HepG2 (cell line): ENCODE results near the gene UCKL1. TPM values are rescaled to one million over a fixed set of nuclear protein-coding genes. Genes with fewer than 3 reads are reported as not detected.

Experiments
- NRL ChIP-seq: sonication (generic); formaldehyde crosslinking; IDR thresholded peaks from 2 replicates; pipeline ENCODE4 v1.5.0; 2020; ENCODE audit warnings: missing genetic modification reagents, mild to moderate bottlenecking, moderate library complexity, borderline replicate concordance
- UBTF ChIP-seq: sonication (generic); formaldehyde crosslinking; IDR thresholded peaks from 2 replicates; pipeline ENCODE4 v1.4.0; 2020; ENCODE audit warnings: mild to moderate bottlenecking, missing genetic modification reagents
- ZBTB40 ChIP-seq, 2 experiments: fragments of 450-650 bp in 1 of 2; sonication (generic) in 1 of 2; formaldehyde crosslinking in 1 of 2; IDR thresholded peaks; 2 replicates each; pipeline versions ENCODE4 v1.6.1 to v1.8.0; 2016 to 2022; ENCODE audit warnings: antibody characterized with exemption in 1 of 2, mild to moderate bottlenecking in 1 of 2, missing genetic modification reagents in 1 of 2
- ZNF430 ChIP-seq: sonication (generic); formaldehyde crosslinking; IDR thresholded peaks from 2 replicates; pipeline ENCODE4 v1.9.0; 2021; ENCODE audit warnings: mild to moderate bottlenecking, missing genetic modification reagents
- ZNF556 ChIP-seq: sonication (generic); formaldehyde crosslinking; IDR thresholded peaks from 2 replicates; pipeline ENCODE4 v1.4.0; 2020; ENCODE audit warnings: mild to moderate bottlenecking, missing genetic modification reagents, borderline replicate concordance
- ZNF572 ChIP-seq: sonication (generic); formaldehyde crosslinking; IDR thresholded peaks from 2 replicates; pipeline ENCODE4 v1.5.1; 2020; ENCODE audit warnings: mild to moderate bottlenecking, missing genetic modification reagents
- polyA plus RNA-seq, 8 experiments: library from polyadenylated mRNA; depleted of rRNA in 3 of 8; stranded (reverse) in 7 of 8; unstranded in 1 of 8; fragments of >200 nt; fragmentation: Illumina TruSeq in 4 of 8; extraction: Trizol in 4 of 8; gene quantifications; 2 replicates each; pipeline versions ENCODE4 v1.2.1 to v1.2.3, GENCODE V29; 2011 to 2016; ENCODE audit warnings: low read depth in 4 of 8, missing spikeins in 1 of 8, mixed read lengths in 1 of 8; ENCODE audit not compliant: insufficient read depth in 1 of 8
- total RNA-seq, 5 experiments: library from RNA; depleted of rRNA; stranded (reverse); fragments of >200 nt; fragmentation: Illumina TruSeq; extraction: Trizol; gene quantifications; 2 replicates each; pipeline ENCODE4 v1.2.3, GENCODE V29; 2016; ENCODE audit warnings: low read depth in 1 of 5
- TF ChIP-seq, protein P1 (sequence below): sonication (generic); formaldehyde crosslinking; IDR thresholded peaks from 2 replicates; pipeline ENCODE4 v1.5.0; 2020; ENCODE audit warnings: mild to moderate bottlenecking, missing genetic modification reagents, borderline replicate concordance
- TF ChIP-seq, protein P2 (sequence below): sonication (generic); formaldehyde crosslinking; IDR thresholded peaks from 2 replicates; pipeline ENCODE4 v1.4.0; 2020; ENCODE audit warnings: mild to moderate bottlenecking, missing genetic modification reagents
- TF ChIP-seq, protein P3 (sequence below): sonication (generic); formaldehyde crosslinking; IDR thresholded peaks from 2 replicates; pipeline ENCODE4 v1.8.1; 2023; ENCODE audit warnings: missing genetic modification reagents, mild to moderate bottlenecking, borderline replicate concordance

UCKL1 gene
- total and polyA plus RNA-seq, 2 of the 13 experiments (the other 11 are each of a cell fraction or from before 2014, with no cell fraction given) = 50.2 to 126 TPM

DNA sequence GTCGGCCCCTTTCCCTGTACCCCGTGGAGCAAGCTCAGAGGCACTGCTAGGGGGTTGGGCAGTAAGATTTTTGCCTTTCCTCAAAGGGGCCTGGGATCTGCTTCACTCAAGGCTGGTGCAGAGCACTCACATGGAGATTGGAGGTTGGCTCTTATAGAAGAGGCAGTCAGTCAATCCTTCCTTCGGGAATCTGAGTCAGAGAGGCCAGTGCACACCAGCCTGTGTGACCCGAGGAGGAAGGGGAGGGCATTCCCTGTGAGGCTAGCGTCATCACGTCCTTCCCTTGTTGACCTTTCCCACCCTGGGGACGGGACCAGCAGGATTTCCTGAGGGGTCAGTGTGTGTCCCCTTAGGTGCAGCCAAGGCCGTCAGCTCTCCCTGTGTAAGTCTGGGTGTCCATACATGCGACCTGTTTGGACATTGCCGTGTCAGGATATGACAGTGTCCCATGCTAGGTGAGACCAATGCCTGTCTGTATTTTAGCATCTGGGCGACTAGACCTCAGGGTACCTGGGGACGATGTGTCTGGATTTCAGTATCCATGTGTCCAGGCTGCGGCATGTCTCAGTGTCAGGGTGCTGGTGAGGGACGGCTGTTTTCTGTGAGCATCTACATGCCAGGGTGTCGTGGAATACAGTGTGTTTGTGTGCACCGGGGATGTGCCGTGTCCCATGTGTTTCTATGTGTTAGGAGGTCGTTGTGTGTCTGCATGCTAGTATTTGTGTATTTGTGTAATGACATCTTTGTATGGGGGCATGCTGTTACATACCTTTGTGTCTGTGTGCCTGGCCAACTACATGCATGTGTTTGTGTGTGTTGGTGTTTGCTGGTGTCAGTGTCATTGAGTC, 16.3 kb upstream of the UCKL1 start (continued):
- TF ChIP-seq, protein P1, sequence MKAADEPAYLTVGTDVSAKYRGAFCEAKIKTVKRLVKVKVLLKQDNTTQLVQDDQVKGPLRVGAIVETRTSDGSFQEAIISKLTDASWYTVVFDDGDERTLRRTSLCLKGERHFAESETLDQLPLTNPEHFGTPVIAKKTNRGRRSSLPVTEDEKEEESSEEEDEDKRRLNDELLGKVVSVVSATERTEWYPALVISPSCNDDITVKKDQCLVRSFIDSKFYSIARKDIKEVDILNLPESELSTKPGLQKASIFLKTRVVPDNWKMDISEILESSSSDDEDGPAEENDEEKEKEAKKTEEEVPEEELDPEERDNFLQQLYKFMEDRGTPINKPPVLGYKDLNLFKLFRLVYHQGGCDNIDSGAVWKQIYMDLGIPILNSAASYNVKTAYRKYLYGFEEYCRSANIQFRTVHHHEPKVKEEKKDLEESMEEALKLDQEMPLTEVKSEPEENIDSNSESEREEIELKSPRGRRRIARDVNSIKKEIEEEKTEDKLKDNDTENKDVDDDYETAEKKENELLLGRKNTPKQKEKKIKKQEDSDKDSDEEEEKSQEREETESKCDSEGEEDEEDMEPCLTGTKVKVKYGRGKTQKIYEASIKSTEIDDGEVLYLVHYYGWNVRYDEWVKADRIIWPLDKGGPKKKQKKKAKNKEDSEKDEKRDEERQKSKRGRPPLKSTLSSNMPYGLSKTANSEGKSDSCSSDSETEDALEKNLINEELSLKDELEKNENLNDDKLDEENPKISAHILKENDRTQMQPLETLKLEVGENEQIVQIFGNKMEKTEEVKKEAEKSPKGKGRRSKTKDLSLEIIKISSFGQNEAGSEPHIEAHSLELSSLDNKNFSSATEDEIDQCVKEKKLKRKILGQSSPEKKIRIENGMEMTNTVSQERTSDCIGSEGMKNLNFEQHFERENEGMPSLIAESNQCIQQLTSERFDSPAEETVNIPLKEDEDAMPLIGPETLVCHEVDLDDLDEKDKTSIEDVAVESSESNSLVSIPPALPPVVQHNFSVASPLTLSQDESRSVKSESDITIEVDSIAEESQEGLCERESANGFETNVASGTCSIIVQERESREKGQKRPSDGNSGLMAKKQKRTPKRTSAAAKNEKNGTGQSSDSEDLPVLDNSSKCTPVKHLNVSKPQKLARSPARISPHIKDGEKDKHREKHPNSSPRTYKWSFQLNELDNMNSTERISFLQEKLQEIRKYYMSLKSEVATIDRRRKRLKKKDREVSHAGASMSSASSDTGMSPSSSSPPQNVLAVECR (CRISPR knock-in tag) = peak; percentile 31; the same call in 1 of the 2 replicates
- TF ChIP-seq UBTF (CRISPR knock-in tag) (peak; percentile 42), NRL (peak; percentile 83; the same call in 1 of the 2 replicates), ZNF430 (CRISPR knock-in tag) (0 out of 2 replicates have a peak, but pooled peaks have one; percentile 2), ZNF556 (no peak), ZNF572 (CRISPR knock-in tag) (0 out of 2 replicates have a peak, but pooled peaks have one; percentile 77), ZBTB40 (IDR thresholded peaks at IDR 0.05) (no peak), ZBTB40 (CRISPR knock-in tag; IDR thresholded peaks at IDR 0.05) (no peak)
- TF ChIP-seq, protein P2, sequence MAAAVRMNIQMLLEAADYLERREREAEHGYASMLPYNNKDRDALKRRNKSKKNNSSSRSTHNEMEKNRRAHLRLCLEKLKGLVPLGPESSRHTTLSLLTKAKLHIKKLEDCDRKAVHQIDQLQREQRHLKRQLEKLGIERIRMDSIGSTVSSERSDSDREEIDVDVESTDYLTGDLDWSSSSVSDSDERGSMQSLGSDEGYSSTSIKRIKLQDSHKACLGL (CRISPR knock-in tag) = no peak
- TF ChIP-seq, protein P3, sequence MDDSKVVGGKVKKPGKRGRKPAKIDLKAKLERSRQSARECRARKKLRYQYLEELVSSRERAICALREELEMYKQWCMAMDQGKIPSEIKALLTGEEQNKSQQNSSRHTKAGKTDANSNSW (CRISPR knock-in tag) = no peak
